Activated CD4-positive, alpha-beta T cell treated with anti-CD3 and anti-CD28 coated beads, Interleukin-2, amount 10 ng/mL, durations not matched to agents 7 days and 5 days (primary cell): ENCODE results near the gene ITGB4. TPM values are rescaled to one million over a fixed set of nuclear protein-coding genes. Genes with fewer than 3 reads are reported as not detected.
"Not testable (repeated sequence)": the region's sequence is repeated elsewhere in the genome, so short reads cannot be mapped to it uniquely, and the experiment has no call there.

ENCODE experiments used
- CTCF ChIA-PET: fragments of 350-600 bp; sonication (Branson Sonifier 250); formaldehyde crosslinking; loops from one replicate; lab custom pipeline; 2021; ENCODE audit warnings: antibody characterized with exemption; lab: Charles Lee
- POLR2A ChIA-PET: fragments of 350-600 bp; sonication (Branson Sonifier 250); formaldehyde crosslinking; loops from one replicate; lab custom pipeline; 2021; ENCODE audit warnings: antibody characterized with exemption; lab: Charles Lee
- DNase-seq: peaks from one replicate; pipeline ENCODE4 v3.0.0-alpha.2; 2020
- H3K27ac Mint-ChIP-seq: one replicate; pipeline ENCODE4 v1.8.0; 2021; ENCODE audit warnings: mild to moderate bottlenecking, moderate library complexity, mixed read lengths
- H3K27me3 Mint-ChIP-seq: one replicate; pipeline ENCODE4 v1.8.0; 2021; ENCODE audit warnings: mixed read lengths
- H3K36me3 Mint-ChIP-seq: one replicate; pipeline ENCODE4 v1.8.0; 2021; ENCODE audit warnings: low read depth, mixed read lengths
- H3K4me1 Mint-ChIP-seq: one replicate; pipeline ENCODE4 v1.8.0; 2021; ENCODE audit warnings: mixed read lengths
- H3K4me3 Mint-ChIP-seq: one replicate; pipeline ENCODE4 v1.8.0; 2021; ENCODE audit warnings: mild to moderate bottlenecking, moderate library complexity, mixed read lengths
- H3K9me3 Mint-ChIP-seq: one replicate; pipeline ENCODE4 v1.8.0; 2021; ENCODE audit warnings: mixed read lengths
- total RNA-seq, 2 experiments: library from RNA; stranded (reverse); gene quantifications; one replicate each; pipeline ENCODE4 v1.2.3, GENCODE V29; 2021

ITGB4 gene
- total RNA-seq, 2 experiments from 2014 or later: 0.55 to 0.96 TPM

GRCh38 chr17:75758131-75758905 lies 37.1 kb downstream of the ITGB4 start:
- H3K4me1 Mint-ChIP-seq: peaks cover 16% of the 10 kb centered on the region
- ChIA-PET CTCF (interaction anchor here (0.6 to 1.9 kb wide), 5 partner anchors 8 to 309 kb away, joined by 3 to 7 read pairs (median 4); no protein-coding TSS in a partner anchor), POLR2A (no interaction called here)
- peaks cover 3% of the 10 kb centered on the region for H3K36me3 Mint-ChIP-seq
- no peak overlapping the region for H3K27ac Mint-ChIP-seq
- H3K27me3 Mint-ChIP-seq: no peaks in the 10 kb centered on the region
- H3K4me3 Mint-ChIP-seq: no peak overlapping the region
- no peak for DNase-seq
- H3K9me3 Mint-ChIP-seq: no peaks in the 10 kb centered on the region

GRCh38 chr17:75759457-75759856 lies 38.2 kb downstream of the ITGB4 start:
- Mint-ChIP-seq H3K9me3 (no peaks in the 10 kb centered on the region), H3K27ac (no peak overlapping the region), H3K36me3 (peaks cover 3% of the 10 kb centered on the region), H3K4me3 (no peak overlapping the region), H3K27me3 (no peaks in the 10 kb centered on the region), H3K4me1 (peaks cover 21% of the 10 kb centered on the region)
- no peak for DNase-seq
- ChIA-PET POLR2A (no interaction called here), CTCF (interaction anchor here (1.1 to 1.9 kb wide), 2 partner anchors 9 to 126 kb away, joined by 4 to 6 read pairs; partner anchors contain the start of gene SMIM5)

- H3K9me3 Mint-ChIP-seq, H3K4me3 Mint-ChIP-seq, H3K27me3 Mint-ChIP-seq, H3K36me3 Mint-ChIP-seq, H3K27ac Mint-ChIP-seq, POLR2A ChIA-PET, DNase-seq: not testable (repeated sequence)
- H3K4me1 Mint-ChIP-seq: peaks cover 15% of the 10 kb centered on the region
- CTCF ChIA-PET: interaction anchor here (0.6 to 3.9 kb wide), 4 partner anchors 7 to 315 kb away, joined by 3 to 34 read pairs (median 5); partner anchors contain the start of gene SMIM5
Observed at GRCh38 chr17:75759978-75760640, 38.9 kb downstream of the ITGB4 start.

- Mint-ChIP-seq H3K36me3 (peaks cover 3% of the 10 kb centered on the region), H3K27me3 (no peaks in the 10 kb centered on the region), H3K9me3 (no peaks in the 10 kb centered on the region), H3K27ac (no peak overlapping the region), H3K4me1 (peaks cover 15% of the 10 kb centered on the region), H3K4me3 (peak overlapping the region; percentile 30)
- ChIA-PET POLR2A (interaction anchor here (0.6 to 1.5 kb wide), 2 partner anchors 17 to 113 kb away, joined by 4 to 6 read pairs; a partner anchor contains a TSS), CTCF (interaction anchor here (0.6 to 5.9 kb wide), 9 partner anchors 10 to 98 kb away, joined by 3 to 64 read pairs (median 4); a partner anchor contains a TSS)
- DNase-seq: no peak
Observed at GRCh38 chr17:75762513-75763268, 41.4 kb downstream of the ITGB4 start.

- no peaks in the 10 kb centered on the region for H3K9me3 Mint-ChIP-seq
- H3K27ac Mint-ChIP-seq: no peak overlapping the region
- ChIA-PET POLR2A (interaction anchor here (0.6 to 1.5 kb wide), 2 partner anchors 16 to 113 kb away, joined by 4 to 6 read pairs; a partner anchor contains a TSS), CTCF (interaction anchor here (0.6 to 5.9 kb wide), 7 partner anchors 10 to 98 kb away, joined by 3 to 64 read pairs (median 5); a partner anchor contains a TSS)
- H3K36me3 Mint-ChIP-seq: peaks cover 3% of the 10 kb centered on the region
- no peaks in the 10 kb centered on the region for H3K27me3 Mint-ChIP-seq
- H3K4me3 Mint-ChIP-seq: peak overlapping the region; percentile 30
- peaks cover 15% of the 10 kb centered on the region for H3K4me1 Mint-ChIP-seq
- DNase-seq: no peak
Observed at GRCh38 chr17:75763269-75763607, 42.0 kb downstream of the ITGB4 start.

- peaks cover 15% of the 10 kb centered on the region for H3K4me1 Mint-ChIP-seq
- H3K9me3 Mint-ChIP-seq: no peaks in the 10 kb centered on the region
- H3K27ac Mint-ChIP-seq: peak overlapping the region; percentile 60
- H3K27me3 Mint-ChIP-seq: no peaks in the 10 kb centered on the region
- POLR2A ChIA-PET: interaction anchor here (0.6 to 2.1 kb wide), 5 partner anchors 12 to 112 kb away, joined by 3 to 10 read pairs (median 7); a partner anchor contains a TSS
- CTCF ChIA-PET: interaction anchor here (0.6 to 5.9 kb wide), 14 partner anchors 11 to 592 kb away, joined by 3 to 64 read pairs (median 4); partner anchors contain the start of genes SMIM5, TRIM47 and UNK
- H3K4me3 Mint-ChIP-seq: peak overlapping the region; percentile 77
- peaks cover 3% of the 10 kb centered on the region for H3K36me3 Mint-ChIP-seq
- no peak for DNase-seq
Observed at GRCh38 chr17:75763613-75764416, 42.6 kb downstream of the ITGB4 start.

- H3K27me3 Mint-ChIP-seq: no peaks in the 10 kb centered on the region
- DNase-seq: no peak
- CTCF ChIA-PET: interaction anchor here (0.6 to 5.9 kb wide), 16 partner anchors 9 to 593 kb away, joined by 3 to 64 read pairs (median 4); partner anchors contain the start of genes SMIM5, TRIM47, UNK and WBP2
- H3K27ac Mint-ChIP-seq: peak overlapping the region; percentile 71
- H3K4me3 Mint-ChIP-seq: peak overlapping the region; percentile 77
- no peaks in the 10 kb centered on the region for H3K9me3 Mint-ChIP-seq
- peaks cover 15% of the 10 kb centered on the region for H3K4me1 Mint-ChIP-seq
- POLR2A ChIA-PET: interaction anchor here (1.2 to 2.1 kb wide), 3 partner anchors 12 to 19 kb away, joined by 7 to 10 read pairs (median 10); a partner anchor contains a TSS
- H3K36me3 Mint-ChIP-seq: peaks cover 3% of the 10 kb centered on the region
Observed at GRCh38 chr17:75764417-75764710, 43.1 kb downstream of the ITGB4 start.

GRCh38 chr17:75764711-75765421 lies 43.6 kb downstream of the ITGB4 start, which contains the start of gene GALK1:
GALK1 (minus strand) TSS chr17:75765192; CDS start chr17:75765136, 56 bp downstream.
- peak within 1 kb of the TSS; percentile 77 for H3K4me3 Mint-ChIP-seq
- POLR2A ChIA-PET: interaction anchor here (1.0 to 2.1 kb wide), 4 partner anchors 11 to 91 kb away, joined by 5 to 10 read pairs (median 8); partner anchors contain the start of gene WBP2
- H3K4me1 Mint-ChIP-seq: peaks cover 15% of the 10 kb centered on the region
- peak; percentile 76 for DNase-seq
- H3K36me3 Mint-ChIP-seq: peaks cover 3% of the 10 kb centered on the region
- H3K27me3 Mint-ChIP-seq: no peaks in the 10 kb centered on the region
- peak within 1 kb of the TSS; percentile 71 for H3K27ac Mint-ChIP-seq
- CTCF ChIA-PET: interaction anchor here (0.5 to 5.9 kb wide), 20 partner anchors 9 to 244 kb away, joined by 3 to 64 read pairs (median 4); partner anchors contain the start of genes SMIM5, TRIM47, TRIM65 and UNK
- H3K9me3 Mint-ChIP-seq: no peaks in the 10 kb centered on the region

GRCh38 chr17:75765981-75766380 lies 44.7 kb downstream of the ITGB4 start:
- Mint-ChIP-seq H3K27me3 (no peaks in the 10 kb centered on the region), H3K4me1 (peaks cover 15% of the 10 kb centered on the region), H3K4me3 (peak overlapping the region; percentile 77), H3K36me3 (peaks cover 3% of the 10 kb centered on the region), H3K9me3 (no peaks in the 10 kb centered on the region), H3K27ac (no peak overlapping the region)
- no peak for DNase-seq
- POLR2A ChIA-PET: interaction anchor here (0.6 to 1.0 kb wide), 2 partner anchors 12 to 89 kb away, joined by 5 read pairs; partner anchors contain the start of gene WBP2
- CTCF ChIA-PET: interaction anchor here (1.0 to 5.9 kb wide), 10 partner anchors 10 to 233 kb away, joined by 3 to 64 read pairs (median 6); partner anchors contain the start of genes TRIM65, UNK and WBP2

- POLR2A ChIA-PET: interaction anchor here (0.7 kb wide), 1 partner anchor 9 kb away, joined by 4 read pairs; no protein-coding TSS in a partner anchor
- H3K36me3 Mint-ChIP-seq: peaks cover 3% of the 10 kb centered on the region
Observed at GRCh38 chr17:75767881-75768280, 46.6 kb downstream of the ITGB4 start.

More at GRCh38 chr17:75767881-75768280, 46.6 kb downstream of the ITGB4 start:
- CTCF ChIA-PET: interaction anchor here (0.7 kb wide), 2 partner anchors 11 to 830 kb away, joined by 3 read pairs; no protein-coding TSS in a partner anchor
- Mint-ChIP-seq H3K27ac (no peak overlapping the region), H3K4me1 (peaks cover 13% of the 10 kb centered on the region), H3K9me3 (no peaks in the 10 kb centered on the region), H3K4me3 (no peak overlapping the region), H3K27me3 (no peaks in the 10 kb centered on the region)
- DNase-seq: no peak
